Parathyroid adenoma (tissue), 2 donors: ENCODE data around the gene NAAA.
A peak's percentile ranks its signal among the peaks of the same experiment; 100 is the strongest.

Experiments
- H2AFZ ChIP-seq: fragments of 300-600 bp; sonication (generic); one replicate; pipeline ENCODE4 v1.7.0; 2017; ENCODE audit warnings: antibody characterized with exemption, mild to moderate bottlenecking
- H3K27ac ChIP-seq: fragments of 300-600 bp; sonication (generic); one replicate; pipeline ENCODE4 v1.7.0; 2017
- H3K27me3 ChIP-seq: fragments of 300-600 bp; sonication (generic); one replicate; pipeline ENCODE4 v1.7.0; 2017; ENCODE audit warnings: low read length; ENCODE audit not compliant: control insufficient read depth, insufficient read depth
- H3K36me3 ChIP-seq: fragments of 300-600 bp; sonication (generic); one replicate; pipeline ENCODE4 v1.7.0; 2017; ENCODE audit warnings: low read length; ENCODE audit not compliant: control insufficient read depth, insufficient read depth
- H3K4me1 ChIP-seq: fragments of 300-600 bp; sonication (generic); one replicate; pipeline ENCODE4 v1.7.0; 2017; ENCODE audit warnings: control low read depth
- H3K4me2 ChIP-seq: fragments of 300-600 bp; sonication (generic); one replicate; pipeline ENCODE4 v1.7.0; 2017; ENCODE audit warnings: low read length
- H3K4me3 ChIP-seq: fragments of 300-600 bp; sonication (generic); one replicate; pipeline ENCODE4 v1.7.0; 2017; ENCODE audit warnings: low read depth, low read length
- H3K79me2 ChIP-seq: fragments of 300-600 bp; sonication (generic); one replicate; pipeline ENCODE4 v1.7.0; 2017; ENCODE audit warnings: control low read depth
- H3K9ac ChIP-seq: fragments of 300-600 bp; sonication (generic); one replicate; pipeline ENCODE4 v1.7.0; 2017; ENCODE audit warnings: mild to moderate bottlenecking
- H3K9me3 ChIP-seq: fragments of 300-600 bp; sonication (generic); one replicate; pipeline ENCODE4 v1.7.0; 2017; ENCODE audit warnings: low read length; ENCODE audit not compliant: control insufficient read depth
- CTCF ChIP-seq: fragments of 300-600 bp; sonication (generic); IDR thresholded peaks from one replicate; pipeline ENCODE4 v1.7.0; 2017; ENCODE audit warnings: antibody characterized with exemption, mild to moderate bottlenecking
- donor health status: primary hyperparathyroidism.

Gene NAAA

GRCh38 chr4:75940692-75941253 is at the start of gene NAAA:
Gene NAAA (minus strand): TSS chr4:75941013. CDS start chr4:75940949, 64 bp downstream.
- Histone ChIP-seq H3K27me3 (no peaks in the 10 kb centered on the region), H3K4me1 (no peaks in the 10 kb centered on the region), H3K4me2 (peak within 1 kb of the TSS; percentile 98), H3K27ac (peak within 1 kb of the TSS; percentile 51), H3K79me2 (no peaks in the 10 kb centered on the region), H3K36me3 (no peaks in the 10 kb centered on the region), H3K9me3 (no peaks in the 10 kb centered on the region), H3K4me3 (peak within 1 kb of the TSS; percentile 76), H3K9ac (no peak within 1 kb of the TSS), H2AFZ (peak within 1 kb of the TSS; percentile 80)
- no peak for TF ChIP-seq CTCF

- Histone ChIP-seq H3K4me1 (no peaks in the 10 kb centered on the region), H2AFZ (peak overlapping the region; percentile 94), H3K4me2 (peak overlapping the region; percentile 77), H3K79me2 (peaks cover 20% of the 10 kb centered on the region), H3K4me3 (peak overlapping the region; percentile 88), H3K36me3 (no peaks in the 10 kb centered on the region), H3K27ac (peak overlapping the region; percentile 24), H3K9me3 (no peaks in the 10 kb centered on the region), H3K9ac (no peak overlapping the region), H3K27me3 (no peaks in the 10 kb centered on the region)
- TF ChIP-seq CTCF: no peak
Observed at GRCh38 chr4:75989846-75990528, 49.2 kb upstream of the NAAA start.

- Histone ChIP-seq H3K27ac (no peak overlapping the region), H3K27me3 (no peaks in the 10 kb centered on the region), H3K36me3 (no peaks in the 10 kb centered on the region), H3K79me2 (peaks cover 11% of the 10 kb centered on the region), H2AFZ (no peak overlapping the region), H3K4me2 (no peak overlapping the region), H3K4me1 (no peaks in the 10 kb centered on the region), H3K9ac (no peak overlapping the region), H3K9me3 (no peaks in the 10 kb centered on the region), H3K4me3 (no peak overlapping the region)
- no peak for TF ChIP-seq CTCF
Observed at GRCh38 chr4:75985116-75985515, 44.3 kb upstream of the NAAA start.

DNA sequence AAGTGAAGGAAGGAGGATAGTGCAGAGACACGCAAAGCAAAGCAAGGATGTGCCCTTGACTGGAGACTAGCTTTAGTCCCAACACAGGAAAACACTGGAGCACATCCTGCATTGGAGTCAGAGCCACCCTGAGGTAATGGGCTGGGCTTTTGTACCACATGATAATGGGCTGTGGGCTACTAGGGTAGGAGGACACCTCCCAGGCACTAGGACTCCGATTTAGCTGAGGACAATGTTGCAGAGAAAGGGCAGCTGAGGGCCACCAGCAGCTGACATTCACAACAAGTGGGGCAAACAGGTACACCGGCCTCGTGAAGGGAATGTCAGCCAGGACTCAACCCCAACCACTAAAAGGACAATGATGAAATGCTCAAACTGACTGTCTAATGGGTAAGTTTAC is 39.8 kb upstream of the NAAA start:
- H3K4me2 ChIP-seq: no peak overlapping the region
- no peaks in the 10 kb centered on the region for H3K79me2 ChIP-seq
- H3K4me1 ChIP-seq: no peaks in the 10 kb centered on the region
- H3K27ac ChIP-seq: no peak overlapping the region
- no peak overlapping the region for H3K9ac ChIP-seq
- H3K4me3 ChIP-seq: no peak overlapping the region
- no peak overlapping the region for H2AFZ ChIP-seq
- no peaks in the 10 kb centered on the region for H3K27me3 ChIP-seq
- no peaks in the 10 kb centered on the region for H3K36me3 ChIP-seq
- TF ChIP-seq CTCF: no peak
- no peaks in the 10 kb centered on the region for H3K9me3 ChIP-seq

GRCh38 chr4:75976177-75976576 is 35.4 kb upstream of the NAAA start:
- H3K4me3 ChIP-seq: no peak overlapping the region

More at GRCh38 chr4:75976177-75976576, 35.4 kb upstream of the NAAA start:
- Histone ChIP-seq H3K27ac (no peak overlapping the region), H3K9ac (no peak overlapping the region), H3K27me3 (no peaks in the 10 kb centered on the region), H3K36me3 (no peaks in the 10 kb centered on the region), H3K79me2 (no peaks in the 10 kb centered on the region), H3K4me2 (no peak overlapping the region), H3K4me1 (no peaks in the 10 kb centered on the region), H3K9me3 (no peaks in the 10 kb centered on the region), H2AFZ (no peak overlapping the region)
- TF ChIP-seq CTCF: no peak
